SK-N-MC (cell line): ENCODE results near the gene STK26.

Experiments used
- EZH2 ChIP-seq: fragments of 200-600 bp; sonication (generic); IDR thresholded peaks from one replicate; pipeline ENCODE4 v1.6.1; 2017; ENCODE audit warnings: antibody characterized with exemption
- POLR2AphosphoS5 ChIP-seq: IDR thresholded peaks from 2 replicates; pipeline ENCODE4 v1.6.1; 2012; ENCODE audit warnings: mild to moderate bottlenecking, low read depth, low read length, borderline replicate concordance

- no peak for TF ChIP-seq POLR2AphosphoS5
- TF ChIP-seq EZH2: no peak
Observed at GRCh38 chrX:132058975-132059374, 35.9 kb downstream of the STK26 start.
